ENCODE results near the gene FGF18. TPM values are rescaled to one million over a fixed set of nuclear protein-coding genes. Genes with fewer than 3 reads are reported as not detected.

The FGF18 gene
- total and polyA plus RNA-seq, 9 of the 15 experiments (the other 6 are each of a cell fraction or from before 2014, with no cell fraction given), result 0.05 to 0.18 (median 0.11) TPM; not detected in 6

DNA sequence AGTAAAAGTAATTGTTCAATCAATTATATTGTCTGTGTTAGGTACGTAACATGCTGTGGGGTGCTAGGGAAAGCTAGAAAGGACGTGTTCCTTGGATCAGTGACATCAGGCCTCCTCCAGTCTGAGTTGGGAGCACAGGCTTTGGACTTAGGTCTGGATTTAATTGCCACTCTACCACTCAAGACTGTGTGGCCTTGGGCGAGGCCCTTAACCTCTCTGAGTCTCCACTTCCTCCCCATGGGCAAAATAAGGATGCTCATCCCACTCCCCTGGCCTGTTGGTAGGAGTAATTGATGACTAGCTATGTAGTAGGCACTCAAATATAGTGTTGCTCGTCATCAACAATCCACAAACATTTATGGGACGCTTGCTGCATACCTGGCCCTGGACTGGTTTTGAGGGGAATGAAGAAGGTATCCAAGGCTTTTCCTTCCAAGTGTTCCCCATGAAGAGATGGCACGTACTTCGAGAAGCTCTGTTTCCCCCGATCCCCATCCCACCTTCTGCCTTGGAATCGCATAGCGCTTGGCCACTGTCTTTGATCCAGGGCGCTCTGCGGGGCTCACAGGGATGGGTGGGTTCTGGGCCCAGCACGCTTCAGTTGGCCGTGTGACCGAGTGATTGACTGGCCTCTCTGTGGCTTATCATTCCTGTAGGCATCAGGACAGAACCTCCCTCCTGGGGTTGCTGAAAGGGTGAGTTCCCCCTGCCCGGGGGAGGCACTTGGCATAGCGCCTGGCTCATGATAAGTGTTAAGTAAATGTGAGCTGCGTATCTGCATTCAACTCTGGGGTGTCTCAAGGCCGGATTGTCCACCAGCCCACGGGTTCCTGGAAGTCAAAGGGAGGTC lies 8.1 kb downstream of the FGF18 start:
- ChIA-PET CTCF (ENCODE audit: low intra/inter-chr PET ratio) (no interaction called here), POLR2A (interaction anchor here (1.2 to 1.3 kb wide), 2 partner anchors 8 to 14 kb away, joined by 3 read pairs; partner anchors contain the start of gene FGF18)
- Histone ChIP-seq H3K4me2 (ENCODE audit: insufficient read depth, low read length) (no peak overlapping the region), H3K36me3 (ENCODE audit: control insufficient read depth, insufficient read depth, low read length) (no peaks in the 10 kb centered on the region), H3K27ac (ENCODE audit: extremely low read depth, low read depth, low read length) (no peak overlapping the region), H3K4me3 (no peak overlapping the region), H3K9ac (ENCODE audit: insufficient read depth in 1 of 2, low read depth in 2 of 2, low read length in 2 of 2) (no peak overlapping the region), H3K9me3 (replicated peaks; ENCODE audit: control insufficient read depth, insufficient read depth, low read depth, low read length) (no peaks in the 10 kb centered on the region), H4K20me1 (replicated peaks; ENCODE audit: control insufficient read depth, insufficient read depth, low read length) (peaks cover 10% of the 10 kb centered on the region; the same call in 1 of the 2 replicates), H3K9me1 (ENCODE audit: control insufficient read depth, insufficient read depth, low read length) (no peaks in the 10 kb centered on the region), H2AFZ (ENCODE audit: low read depth, low read length) (no peak overlapping the region), H3K4me1 (replicated peaks in 1 of 2; ENCODE audit: control insufficient read depth in 2 of 2, insufficient read depth in 2 of 2, low read length in 2 of 2) (peaks cover 0 to 4% of the 10 kb centered on the region in 2 experiments; a peak in 1 of 5 replicates), H3K79me2 (ENCODE audit: control insufficient read depth, insufficient read depth, low read length) (no peaks in the 10 kb centered on the region), H3K27me3 (ENCODE audit: control insufficient read depth in 2 of 2, insufficient read depth in 2 of 2, low read length in 2 of 2) (peaks cover 0 to 25% of the 10 kb centered on the region in 2 experiments; a peak in 3 of 5 replicates)
- BruUV-seq (replicated peaks), result no TSS peak
- intact Hi-C loops (cut with micrococcal nuclease) (no loop called here), in situ Hi-C loops (cut with MboI) (loop anchor here (10.0 kb wide), 1 partner anchor 627 kb away; no protein-coding TSS in a partner anchor)
- FAIRE-seq (no peak), ATAC-seq (no peak), DNase-seq (ENCODE audit: extremely low read depth in 1 of 4, low spot score in 3 of 4) (no peak)
- TF ChIP-seq, protein P1, sequence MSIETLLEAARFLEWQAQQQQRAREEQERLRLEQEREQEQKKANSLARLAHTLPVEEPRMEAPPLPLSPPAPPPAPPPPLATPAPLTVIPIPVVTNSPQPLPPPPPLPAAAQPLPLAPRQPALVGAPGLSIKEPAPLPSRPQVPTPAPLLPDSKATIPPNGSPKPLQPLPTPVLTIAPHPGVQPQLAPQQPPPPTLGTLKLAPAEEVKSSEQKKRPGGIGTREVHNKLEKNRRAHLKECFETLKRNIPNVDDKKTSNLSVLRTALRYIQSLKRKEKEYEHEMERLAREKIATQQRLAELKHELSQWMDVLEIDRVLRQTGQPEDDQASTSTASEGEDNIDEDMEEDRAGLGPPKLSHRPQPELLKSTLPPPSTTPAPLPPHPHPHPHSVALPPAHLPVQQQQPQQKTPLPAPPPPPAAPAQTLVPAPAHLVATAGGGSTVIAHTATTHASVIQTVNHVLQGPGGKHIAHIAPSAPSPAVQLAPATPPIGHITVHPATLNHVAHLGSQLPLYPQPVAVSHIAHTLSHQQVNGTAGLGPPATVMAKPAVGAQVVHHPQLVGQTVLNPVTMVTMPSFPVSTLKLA (conservative IDR thresholded peaks at IDR 0.05), result no peak
- TF ChIP-seq, protein P2, sequence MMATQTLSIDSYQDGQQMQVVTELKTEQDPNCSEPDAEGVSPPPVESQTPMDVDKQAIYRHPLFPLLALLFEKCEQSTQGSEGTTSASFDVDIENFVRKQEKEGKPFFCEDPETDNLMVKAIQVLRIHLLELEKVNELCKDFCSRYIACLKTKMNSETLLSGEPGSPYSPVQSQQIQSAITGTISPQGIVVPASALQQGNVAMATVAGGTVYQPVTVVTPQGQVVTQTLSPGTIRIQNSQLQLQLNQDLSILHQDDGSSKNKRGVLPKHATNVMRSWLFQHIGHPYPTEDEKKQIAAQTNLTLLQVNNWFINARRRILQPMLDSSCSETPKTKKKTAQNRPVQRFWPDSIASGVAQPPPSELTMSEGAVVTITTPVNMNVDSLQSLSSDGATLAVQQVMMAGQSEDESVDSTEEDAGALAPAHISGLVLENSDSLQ (IDR thresholded peaks at IDR 0.05), result peak; percentile 32; the same call in 1 of the 2 replicates
- TF ChIP-seq ZKSCAN8 (CRISPR knock-in tag; IDR thresholded peaks at IDR 0.05) (peak; percentile 94), RBM25 (IDR thresholded peaks at IDR 0.05; ENCODE audit: low read depth, low read length, severe bottlenecking) (peak; percentile 53), ZFP36 (IDR thresholded peaks at IDR 0.05; ENCODE audit: low read depth, low read length, partially characterized antibody) (peak; percentile 58), HIVEP1 (CRISPR knock-in tag; IDR thresholded peaks at IDR 0.05) (no peak)
- TF ChIP-seq, protein P3, sequence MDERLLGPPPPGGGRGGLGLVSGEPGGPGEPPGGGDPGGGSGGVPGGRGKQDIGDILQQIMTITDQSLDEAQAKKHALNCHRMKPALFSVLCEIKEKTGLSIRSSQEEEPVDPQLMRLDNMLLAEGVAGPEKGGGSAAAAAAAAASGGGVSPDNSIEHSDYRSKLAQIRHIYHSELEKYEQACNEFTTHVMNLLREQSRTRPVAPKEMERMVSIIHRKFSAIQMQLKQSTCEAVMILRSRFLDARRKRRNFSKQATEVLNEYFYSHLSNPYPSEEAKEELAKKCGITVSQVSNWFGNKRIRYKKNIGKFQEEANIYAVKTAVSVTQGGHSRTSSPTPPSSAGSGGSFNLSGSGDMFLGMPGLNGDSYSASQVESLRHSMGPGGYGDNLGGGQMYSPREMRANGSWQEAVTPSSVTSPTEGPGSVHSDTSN (CRISPR knock-in tag; IDR thresholded peaks at IDR 0.05; ENCODE audit: low read depth), result no peak
- TF ChIP-seq, protein P3 (tag; conservative IDR thresholded peaks at IDR 0.05; ENCODE audit: low read depth), result 0 out of 2 replicates have a peak, but pooled peaks have one; percentile 25
- TF ChIP-seq, protein P4, sequence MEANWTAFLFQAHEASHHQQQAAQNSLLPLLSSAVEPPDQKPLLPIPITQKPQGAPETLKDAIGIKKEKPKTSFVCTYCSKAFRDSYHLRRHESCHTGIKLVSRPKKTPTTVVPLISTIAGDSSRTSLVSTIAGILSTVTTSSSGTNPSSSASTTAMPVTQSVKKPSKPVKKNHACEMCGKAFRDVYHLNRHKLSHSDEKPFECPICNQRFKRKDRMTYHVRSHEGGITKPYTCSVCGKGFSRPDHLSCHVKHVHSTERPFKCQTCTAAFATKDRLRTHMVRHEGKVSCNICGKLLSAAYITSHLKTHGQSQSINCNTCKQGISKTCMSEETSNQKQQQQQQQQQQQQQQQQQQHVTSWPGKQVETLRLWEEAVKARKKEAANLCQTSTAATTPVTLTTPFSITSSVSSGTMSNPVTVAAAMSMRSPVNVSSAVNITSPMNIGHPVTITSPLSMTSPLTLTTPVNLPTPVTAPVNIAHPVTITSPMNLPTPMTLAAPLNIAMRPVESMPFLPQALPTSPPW (CRISPR knock-in tag; IDR thresholded peaks at IDR 0.05), result peak; percentile 62; the same call in 1 of the 2 replicates
- 16% methylated on average over 20 of the region's 20 CpGs for WGBS (ENCODE audit: insufficient coverage, low coverage, missing lambda C conversion rate)
